ENCODE data around the gene GRID1.

Gene GRID1

GRCh38 chr10:86337121-86337601, 29.4 kb downstream of the GRID1 start:
- DNase-seq (ENCODE audit: low read depth) = no peak

DNA sequence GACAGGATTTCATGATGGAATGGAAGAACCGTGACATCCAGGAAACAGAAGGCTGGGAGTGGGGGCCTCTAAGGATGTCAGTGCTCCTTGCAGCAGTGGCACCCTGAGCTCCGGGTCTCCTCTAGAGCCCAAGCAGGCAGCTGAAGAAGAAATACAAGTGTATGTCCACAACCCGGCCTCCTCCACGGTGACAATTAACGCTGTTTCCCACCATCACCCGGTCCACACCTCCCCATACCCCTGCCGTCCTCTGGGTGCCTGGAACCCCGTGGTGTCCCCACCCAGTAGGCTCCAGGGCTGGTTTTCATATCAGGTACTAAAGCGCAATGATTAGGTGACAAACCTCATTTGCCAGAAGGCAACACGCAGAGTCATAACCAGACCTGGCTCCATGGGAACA, 30.3 kb downstream of the GRID1 start:
- no peak for DNase-seq (ENCODE audit: low read depth)

- DNase-seq (ENCODE audit: low read depth) = no peak
Observed at GRCh38 chr10:86335831-86336230, 30.8 kb downstream of the GRID1 start.

DNA sequence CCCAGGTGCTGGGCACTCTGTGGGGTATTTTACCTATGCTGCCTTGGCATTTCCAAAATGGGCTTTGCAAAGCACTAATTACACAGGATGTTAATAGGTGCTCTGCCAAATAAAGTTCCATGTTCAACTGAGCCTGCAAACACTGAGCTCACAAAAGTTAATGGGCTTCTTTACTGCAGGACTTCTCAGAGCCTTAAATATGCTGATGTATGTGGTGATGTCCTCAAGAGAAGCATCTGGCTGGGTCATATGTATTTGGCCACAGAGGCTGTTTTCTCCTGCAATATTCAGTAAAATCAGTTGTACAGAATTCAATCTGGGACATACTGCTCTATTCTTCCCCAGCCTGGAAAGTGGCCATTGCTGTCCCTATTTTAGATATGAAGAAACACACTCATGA, 31.3 kb downstream of the GRID1 start:
- no peak for DNase-seq (ENCODE audit: low read depth)

GRCh38 chr10:86334488-86335085, 32.0 kb downstream of the GRID1 start:
- DNase-seq (ENCODE audit: low read depth) = no peak

- DNase-seq (ENCODE audit: low read depth) = no peak
Observed at GRCh38 chr10:86333826-86334487, 32.6 kb downstream of the GRID1 start.

DNA sequence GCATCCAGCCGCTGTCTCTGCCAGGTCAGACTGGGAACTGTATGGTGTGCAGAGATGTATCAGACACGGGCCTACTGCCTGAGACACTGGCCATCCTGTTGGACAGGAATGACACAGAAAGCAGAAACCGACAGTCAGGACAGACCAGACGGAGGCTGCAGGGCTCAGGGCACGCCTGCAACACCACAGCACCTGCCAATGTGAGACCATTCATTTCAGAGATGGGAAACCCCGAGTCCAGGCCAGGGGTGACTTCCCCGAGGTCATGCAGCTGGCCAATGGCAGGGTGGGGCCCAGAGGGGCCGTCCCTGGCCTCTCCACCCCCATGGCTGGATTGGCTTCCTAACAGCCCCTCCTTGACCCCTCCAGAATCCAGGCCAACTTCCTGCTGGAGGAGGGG, 34.7 kb downstream of the GRID1 start:
- DNase-seq (ENCODE audit: low read depth) = no peak

- no peak for DNase-seq (ENCODE audit: low read depth)
Observed at GRCh38 chr10:86330778-86331763, 35.5 kb downstream of the GRID1 start.

DNA sequence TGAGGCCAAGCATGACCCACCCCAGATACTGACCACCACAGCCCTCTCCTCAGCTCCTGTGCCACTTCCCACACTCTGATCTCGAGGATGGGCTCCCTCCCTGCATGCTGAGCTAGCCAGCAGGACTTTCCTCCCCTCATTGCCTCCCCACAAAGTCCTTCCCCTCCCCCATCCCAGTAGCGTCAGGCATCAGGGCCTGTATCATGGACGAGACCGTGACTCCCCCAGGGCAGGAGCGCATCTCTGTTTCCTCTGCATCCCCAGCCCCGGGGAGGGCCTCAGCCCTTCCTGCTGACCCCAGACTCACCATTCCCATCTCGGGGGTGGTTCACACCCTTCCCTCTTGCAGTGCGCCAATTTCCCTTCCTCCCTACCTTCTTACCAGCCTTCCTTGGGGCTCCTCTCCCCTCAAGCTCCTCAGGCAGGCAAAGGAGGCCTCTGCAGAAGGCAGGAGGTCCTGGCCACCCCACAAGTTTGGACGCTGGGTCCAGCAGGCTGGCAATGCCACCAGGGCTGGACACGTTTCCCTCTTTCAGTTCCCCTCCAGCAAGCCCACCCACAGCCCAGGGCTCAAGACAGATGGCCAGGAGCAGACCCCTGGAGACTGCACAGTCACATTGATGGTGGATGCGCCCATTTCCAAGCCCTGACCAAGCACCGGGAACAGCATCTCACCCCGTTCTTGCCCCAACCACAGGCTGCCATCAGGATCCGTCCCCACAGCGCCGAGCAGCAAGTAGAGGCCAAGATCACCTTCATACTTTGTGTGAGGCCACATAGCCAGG, 36.5 kb downstream of the GRID1 start:
- no peak for DNase-seq (ENCODE audit: low read depth)

- DNase-seq (ENCODE audit: low read depth) = no peak
Observed at GRCh38 chr10:86329093-86329710, 37.4 kb downstream of the GRID1 start.

GRCh38 chr10:86327954-86328725, 38.5 kb downstream of the GRID1 start:
- no peak for DNase-seq (ENCODE audit: low read depth)

DNA sequence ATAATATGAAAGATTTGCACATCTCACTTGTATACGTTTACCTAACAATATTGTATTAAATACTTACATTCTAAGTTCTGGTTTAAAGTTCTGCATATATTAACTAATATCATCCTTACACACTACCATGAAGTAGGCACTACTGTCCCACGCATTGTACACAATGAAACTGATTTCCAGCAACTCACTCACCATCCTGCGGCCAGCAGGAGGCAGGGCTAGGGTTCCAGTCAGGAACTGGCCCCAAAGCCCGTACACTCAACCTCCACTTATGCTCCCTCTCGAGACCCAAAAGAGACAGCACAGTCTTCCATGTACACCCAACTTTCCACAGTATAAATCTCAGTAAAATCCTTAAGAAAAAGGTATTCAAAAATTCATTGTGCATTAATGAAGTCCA, 41.4 kb downstream of the GRID1 start:
- DNase-seq (ENCODE audit: low read depth) = no peak

DNA sequence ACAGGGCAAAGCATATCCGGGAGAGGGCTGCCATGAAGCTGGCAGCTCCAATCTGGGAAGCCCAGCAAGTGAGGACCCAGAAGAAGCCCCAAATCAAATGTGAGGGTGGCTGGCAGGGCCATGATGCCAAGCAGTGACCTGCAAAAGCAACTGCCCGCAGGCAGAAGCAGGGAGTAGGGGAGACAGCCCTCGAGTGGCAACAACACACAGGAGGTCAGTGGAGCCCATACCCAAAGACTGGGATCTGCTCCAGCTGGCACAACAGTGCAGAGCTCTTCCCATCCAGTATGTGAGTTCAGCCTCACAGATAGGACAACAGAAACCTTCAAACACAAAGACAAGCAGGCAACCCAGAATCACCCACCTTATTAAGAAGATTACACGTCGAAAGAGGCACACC, 45.0 kb downstream of the GRID1 start:
- DNase-seq (ENCODE audit: low read depth) = no peak

DNA sequence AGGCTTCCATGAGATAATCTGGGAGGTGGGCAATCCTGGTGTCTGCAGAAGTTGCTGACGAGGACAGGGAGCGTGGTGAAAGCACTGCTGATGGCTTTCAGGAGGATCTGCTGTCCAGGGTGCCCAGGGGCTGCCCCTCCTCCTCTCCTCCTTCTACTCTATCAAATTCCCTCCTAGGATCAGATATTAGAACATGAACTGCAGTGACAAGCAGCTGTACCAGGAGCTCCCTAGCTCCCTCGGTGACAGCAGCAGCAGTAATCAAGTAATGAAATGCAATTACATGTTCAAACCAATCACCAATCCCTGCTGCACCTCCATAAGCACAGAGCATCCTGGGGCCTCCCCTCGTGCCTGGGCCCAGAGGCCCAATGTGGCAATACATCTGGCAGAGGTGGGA, 46.9 kb downstream of the GRID1 start:
- no peak for DNase-seq (ENCODE audit: low read depth)

DNA sequence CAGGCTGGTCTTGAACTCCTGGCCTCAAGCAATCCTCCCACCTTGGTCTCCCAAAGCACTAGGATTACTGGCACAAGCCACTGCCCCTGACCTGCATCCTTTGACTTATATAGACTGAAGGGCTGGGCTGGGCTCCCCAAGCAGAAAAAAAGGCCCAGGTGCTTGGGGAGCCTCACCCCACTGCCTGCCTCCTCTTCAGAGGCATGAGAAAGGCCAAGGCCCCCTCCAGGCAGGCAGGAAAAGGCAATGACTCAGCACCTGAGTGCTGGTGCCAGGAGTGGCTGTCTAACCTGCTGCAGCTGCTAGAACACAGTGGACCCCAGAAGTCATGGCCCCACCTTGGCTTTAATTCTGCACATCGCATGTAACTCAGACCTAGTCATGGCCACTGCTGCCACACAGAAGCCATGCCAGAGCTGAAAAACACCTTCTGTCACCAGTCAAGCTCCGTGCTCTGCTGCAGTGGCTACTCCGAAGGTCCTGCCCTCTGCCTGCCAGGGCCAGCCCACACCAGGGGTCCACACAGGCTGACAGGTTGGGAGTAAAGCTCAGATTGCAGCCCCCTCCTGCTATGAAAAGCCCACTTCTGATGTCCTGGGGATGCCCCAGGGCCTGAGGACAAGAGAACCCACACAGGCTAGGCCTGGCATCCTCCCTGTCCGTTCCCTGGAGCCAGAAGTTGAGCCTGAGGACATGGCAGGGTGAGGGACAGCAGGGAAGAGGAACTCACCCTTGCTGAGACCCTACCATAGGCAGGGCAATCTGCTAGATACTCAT, 48.5 kb downstream of the GRID1 start:
- DNase-seq (ENCODE audit: low read depth) = no peak

DNA sequence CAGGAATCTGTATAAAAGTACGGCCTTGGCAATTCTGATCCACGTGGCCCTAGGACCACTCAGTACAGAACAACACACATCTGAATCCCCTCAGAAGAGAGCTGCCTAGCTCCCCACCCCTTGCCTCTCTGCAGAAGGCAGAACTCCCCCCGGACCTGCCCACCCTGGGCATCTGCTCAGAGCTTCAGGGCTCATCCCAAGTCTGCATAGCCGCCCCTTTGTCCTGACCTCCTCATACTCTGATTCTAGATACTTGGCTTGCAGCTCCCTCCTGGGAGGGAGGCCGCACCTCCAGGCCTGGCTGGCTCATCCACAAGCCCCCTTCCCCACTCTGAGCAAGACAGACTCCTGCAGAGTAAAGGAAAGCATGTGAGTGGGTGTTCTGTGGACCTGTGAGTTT, 49.6 kb downstream of the GRID1 start:
- no peak for DNase-seq (ENCODE audit: low read depth)

- DNase-seq (ENCODE audit: low read depth) = no peak
Observed at GRCh38 chr10:86316274-86316835, 50.2 kb downstream of the GRID1 start.

- DNase-seq (ENCODE audit: low read depth) = no peak
Observed at GRCh38 chr10:86315549-86315942, 51.0 kb downstream of the GRID1 start.

All from T follicular helper cell (primary cell).